ENCODE results near the gene ASCC2.

Gene ASCC2

DNA sequence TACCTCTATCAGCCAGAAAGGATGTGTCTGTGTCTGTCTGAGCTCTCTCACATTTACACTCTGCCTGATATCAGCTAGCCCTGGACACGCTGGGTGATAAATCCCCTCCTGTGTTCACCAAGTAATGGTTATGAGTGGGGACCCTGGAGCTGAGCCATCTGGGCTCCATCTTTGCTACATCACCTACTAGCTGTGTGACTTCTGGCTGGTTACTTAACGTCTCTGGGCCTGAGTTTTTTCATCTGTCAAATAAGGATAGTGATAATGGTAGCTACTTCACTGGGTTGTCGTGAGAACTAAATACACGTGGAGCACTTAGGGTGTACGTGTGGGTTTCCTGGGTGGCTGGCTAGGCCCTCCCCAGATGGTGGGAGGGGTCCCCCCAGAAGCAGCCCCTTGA is 48.0 kb downstream of the ASCC2 start:
- Histone ChIP-seq H3K4me1 (ENCODE audit: control insufficient read depth, insufficient read depth, low read length, poor library complexity, severe bottlenecking) (no peaks in the 10 kb centered on the region), H3K36me3 (ENCODE audit: control insufficient read depth, insufficient read depth, low read length) (peaks cover 69% of the 10 kb centered on the region), H3K27ac (ENCODE audit: low read depth, low read length, severe bottlenecking) (no peak overlapping the region), H3K9me3 (ENCODE audit: control insufficient read depth, low read length) (no peaks in the 10 kb centered on the region), H3K4me3 (ENCODE audit: extremely low read depth, insufficient read depth, low read length, poor library complexity, severe bottlenecking) (no peak overlapping the region)
- WGBS, 2 experiments (ENCODE audit: insufficient coverage in 2 of 2), result 89 to 91% methylated on average over 3 to 4 of the region's 5 CpGs

DNA sequence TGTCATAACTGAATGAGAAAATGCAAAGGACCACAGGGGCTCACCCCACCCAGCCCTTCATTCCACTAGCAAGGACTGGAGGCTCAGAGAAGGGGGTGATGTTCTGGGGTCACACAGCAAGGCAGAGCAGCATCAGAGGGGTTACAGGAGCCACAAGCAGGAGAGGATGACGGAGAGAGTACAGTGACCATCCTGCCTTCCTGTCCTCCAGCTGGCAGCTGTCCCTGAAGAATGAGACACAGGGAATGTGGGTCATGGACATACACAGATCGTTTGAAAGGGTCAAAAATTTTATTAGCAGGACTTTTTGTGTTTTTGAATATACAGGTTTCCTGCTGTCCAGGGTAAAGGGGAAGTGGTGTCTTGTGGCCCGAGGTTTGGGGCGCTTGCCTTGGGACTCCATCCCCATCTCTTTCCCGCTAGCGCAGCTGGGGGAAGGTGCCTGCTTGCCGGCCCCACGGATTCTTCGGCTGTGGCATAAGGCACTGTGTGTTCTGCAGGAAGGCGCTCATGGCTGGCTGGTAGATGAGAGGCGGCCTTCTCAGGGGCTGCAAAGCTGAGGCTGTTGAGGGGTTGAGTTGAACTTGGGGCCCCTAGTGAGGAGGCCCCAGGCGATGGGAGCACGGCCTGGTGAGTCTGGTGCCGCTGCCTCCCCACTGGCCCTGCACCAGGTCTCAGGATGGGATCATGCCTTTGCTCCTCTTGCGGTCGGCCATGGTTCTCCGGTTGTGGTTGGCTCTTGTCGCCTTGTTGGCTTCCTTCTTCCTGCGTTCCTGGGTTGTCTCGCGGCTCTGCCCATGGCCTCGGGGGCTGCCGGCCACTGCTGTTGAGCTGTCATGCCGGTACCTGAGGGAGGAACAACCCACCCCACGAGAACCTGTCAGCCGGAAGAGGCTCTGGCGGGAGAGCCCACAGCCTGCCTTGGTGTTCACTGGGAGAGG is 49.5 kb downstream of the ASCC2 start:
- Histone ChIP-seq H3K4me1 (ENCODE audit: control insufficient read depth, insufficient read depth, low read length, poor library complexity, severe bottlenecking) (no peaks in the 10 kb centered on the region), H3K36me3 (ENCODE audit: control insufficient read depth, insufficient read depth, low read length) (peaks cover 64% of the 10 kb centered on the region), H3K27ac (ENCODE audit: low read depth, low read length, severe bottlenecking) (no peak overlapping the region), H3K4me3 (ENCODE audit: extremely low read depth, insufficient read depth, low read length, poor library complexity, severe bottlenecking) (no peak overlapping the region), H3K9me3 (ENCODE audit: control insufficient read depth, low read length) (no peaks in the 10 kb centered on the region)
- 91 to 95% methylated on average over 21 to 22 of the region's 27 CpGs for WGBS, 2 experiments (ENCODE audit: insufficient coverage in 2 of 2)

DNA sequence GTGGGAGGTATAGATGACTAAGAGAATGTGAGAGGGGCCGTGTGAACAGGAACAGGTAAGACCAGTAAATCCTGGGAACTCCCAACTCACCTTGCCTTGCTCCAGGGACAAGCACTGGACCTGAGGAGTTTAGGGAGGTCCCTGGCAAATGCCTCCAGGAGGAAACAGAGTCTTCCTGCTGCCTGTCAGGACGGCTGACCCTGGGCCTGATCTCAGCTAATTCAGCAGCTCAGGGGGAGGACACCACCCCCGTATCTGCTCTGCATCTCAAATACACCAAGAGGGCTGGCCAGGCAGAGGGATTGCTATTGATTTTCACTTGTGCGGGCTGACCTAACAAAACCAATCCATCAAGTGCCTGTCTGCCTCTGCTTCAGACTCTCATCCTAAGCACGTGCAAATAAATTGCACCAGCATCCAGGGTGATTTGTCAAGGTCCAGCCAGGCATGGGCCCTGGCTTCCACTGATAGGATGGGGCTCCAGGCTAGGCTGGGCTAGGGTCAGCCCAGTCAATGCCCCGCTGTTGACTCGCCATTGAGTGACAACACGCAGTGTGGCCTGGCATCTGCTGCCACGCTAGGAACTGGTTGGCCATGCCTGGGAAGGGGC is 50.6 kb downstream of the ASCC2 start:
- H3K4me3 ChIP-seq (ENCODE audit: extremely low read depth, insufficient read depth, low read length, poor library complexity, severe bottlenecking), result no peak overlapping the region
- 85 to 86% methylated on average over 8 to 9 of the region's 9 CpGs for WGBS, 2 experiments (ENCODE audit: insufficient coverage in 2 of 2)
- H3K27ac ChIP-seq (ENCODE audit: low read depth, low read length, severe bottlenecking), result no peak overlapping the region
- H3K4me1 ChIP-seq (ENCODE audit: control insufficient read depth, insufficient read depth, low read length, poor library complexity, severe bottlenecking), result no peaks in the 10 kb centered on the region
- peaks cover 53% of the 10 kb centered on the region for H3K36me3 ChIP-seq (ENCODE audit: control insufficient read depth, insufficient read depth, low read length)
- H3K9me3 ChIP-seq (ENCODE audit: control insufficient read depth, low read length), result no peaks in the 10 kb centered on the region

DNA sequence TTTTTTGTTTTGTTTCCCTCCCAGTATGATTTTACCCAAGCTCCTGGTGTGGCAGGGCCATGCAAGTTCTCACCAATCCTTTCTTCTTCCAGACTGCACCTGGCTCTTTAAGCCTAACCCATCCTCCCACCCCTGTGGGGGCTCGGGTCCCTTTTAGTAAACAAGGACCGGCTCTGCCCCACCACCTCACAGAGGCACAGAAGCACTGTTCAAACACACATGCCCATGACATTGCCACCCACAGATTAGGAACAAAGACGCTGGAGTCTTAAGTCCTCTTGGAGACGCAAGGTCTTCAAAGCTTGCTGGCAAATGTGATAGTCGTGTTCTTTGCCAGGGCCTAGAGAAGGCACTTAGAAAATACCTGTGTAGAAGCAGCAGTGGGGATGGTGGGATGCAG is 52.0 kb downstream of the ASCC2 start:
- Histone ChIP-seq H3K4me1 (ENCODE audit: control insufficient read depth, insufficient read depth, low read length, poor library complexity, severe bottlenecking) (peaks cover 12% of the 10 kb centered on the region), H3K4me3 (ENCODE audit: extremely low read depth, insufficient read depth, low read length, poor library complexity, severe bottlenecking) (no peak overlapping the region), H3K9me3 (ENCODE audit: control insufficient read depth, low read length) (no peaks in the 10 kb centered on the region), H3K36me3 (ENCODE audit: control insufficient read depth, insufficient read depth, low read length) (peaks cover 42% of the 10 kb centered on the region), H3K27ac (ENCODE audit: low read depth, low read length, severe bottlenecking) (no peak overlapping the region)
- WGBS, 2 experiments (ENCODE audit: insufficient coverage in 2 of 2), result 65 to 67% methylated on average over 5 of the region's 5 CpGs

DNA sequence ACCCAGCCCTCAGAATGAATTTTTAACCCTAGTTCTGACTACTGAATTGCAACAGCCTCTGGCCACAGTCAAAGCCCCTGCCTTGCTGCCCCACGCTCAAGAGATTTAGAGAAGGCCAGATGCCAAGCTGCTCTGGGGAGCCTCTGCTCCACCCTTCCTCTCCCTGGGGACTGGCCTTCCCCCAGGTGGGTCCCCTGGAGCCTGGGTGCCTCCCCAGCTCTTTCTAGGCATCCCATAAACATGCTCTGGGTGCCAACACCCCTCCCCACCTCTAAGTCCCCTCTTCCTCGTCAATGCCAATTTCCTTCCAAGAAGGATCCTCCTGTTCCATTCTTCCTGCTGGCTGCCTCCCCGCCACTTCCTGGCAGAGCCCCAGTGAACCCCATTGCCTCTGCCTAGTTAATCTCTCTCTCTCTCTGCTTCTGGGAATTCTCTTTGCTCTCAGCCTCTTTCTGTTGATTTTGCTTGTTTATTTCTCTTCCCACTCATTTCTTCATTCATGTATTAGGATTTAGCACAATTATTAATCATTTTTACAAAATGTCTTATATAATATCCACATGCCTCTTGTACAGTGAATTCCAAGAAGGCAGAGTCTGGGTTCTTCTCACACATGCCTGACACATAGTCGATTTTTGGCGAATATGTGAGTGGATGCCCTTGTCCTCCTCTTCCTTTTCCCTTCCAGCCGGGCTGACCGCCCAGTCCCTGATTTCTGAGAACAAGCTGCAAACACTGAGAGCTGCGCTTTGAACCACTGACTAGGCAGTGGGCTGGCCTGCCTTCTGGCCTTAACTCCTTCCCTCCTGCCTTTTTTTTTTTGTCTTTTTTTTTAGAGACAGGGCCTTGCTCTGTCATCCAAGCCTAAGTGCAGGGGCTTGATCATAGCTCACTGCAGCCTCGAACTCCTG is 53.4 kb downstream of the ASCC2 start:
- Histone ChIP-seq H3K36me3 (ENCODE audit: control insufficient read depth, insufficient read depth, low read length) (peaks cover 29% of the 10 kb centered on the region), H3K27ac (ENCODE audit: low read depth, low read length, severe bottlenecking) (no peak overlapping the region), H3K4me3 (ENCODE audit: extremely low read depth, insufficient read depth, low read length, poor library complexity, severe bottlenecking) (no peak overlapping the region), H3K9me3 (ENCODE audit: control insufficient read depth, low read length) (no peaks in the 10 kb centered on the region), H3K4me1 (ENCODE audit: control insufficient read depth, insufficient read depth, low read length, poor library complexity, severe bottlenecking) (peaks cover 21% of the 10 kb centered on the region)
- 85 to 92% methylated on average over 7 to 9 of the region's 9 CpGs for WGBS, 2 experiments (ENCODE audit: insufficient coverage in 2 of 2)

DNA sequence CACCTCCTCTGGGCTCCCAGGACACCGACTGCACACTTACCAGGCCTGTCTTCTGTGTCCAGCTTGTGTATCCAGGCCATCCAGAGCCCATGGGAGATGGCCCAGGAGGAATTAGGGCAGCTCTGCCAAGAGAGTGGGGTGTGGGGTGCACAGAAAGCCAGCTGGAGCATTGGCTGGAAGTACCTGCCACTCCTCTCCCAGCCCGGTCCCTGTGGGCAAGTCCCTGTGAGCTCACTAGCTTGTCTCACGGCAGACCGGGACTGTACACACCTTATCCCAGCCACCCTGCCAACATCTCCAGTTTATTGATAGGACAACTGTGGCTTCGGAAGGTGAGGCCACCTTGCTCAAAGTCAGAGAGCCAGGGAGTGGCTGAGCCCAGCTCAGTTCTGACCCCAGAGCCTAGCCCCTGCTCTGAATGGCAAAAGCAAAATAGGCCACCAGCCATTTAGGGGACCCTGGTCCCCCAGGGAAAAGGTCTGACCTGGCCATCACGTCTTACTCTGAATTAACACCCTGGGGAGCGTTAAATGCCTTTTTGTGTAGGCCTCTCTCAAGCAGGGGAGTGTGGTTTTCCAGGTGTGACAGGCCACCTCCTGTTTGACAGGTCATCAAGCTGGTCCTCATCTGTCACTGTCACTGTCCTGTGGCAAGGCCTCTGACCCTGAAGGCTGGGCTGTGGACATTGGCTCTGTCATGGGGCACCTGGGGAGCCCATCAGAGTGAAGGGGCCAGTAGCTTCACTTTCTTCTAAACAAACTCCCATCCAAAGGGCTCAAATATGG is 55.8 kb downstream of the ASCC2 start:
- Histone ChIP-seq H3K9me3 (ENCODE audit: control insufficient read depth, low read length) (no peaks in the 10 kb centered on the region), H3K27ac (ENCODE audit: low read depth, low read length, severe bottlenecking) (no peak overlapping the region), H3K4me1 (ENCODE audit: control insufficient read depth, insufficient read depth, low read length, poor library complexity, severe bottlenecking) (peaks cover 36% of the 10 kb centered on the region), H3K4me3 (ENCODE audit: extremely low read depth, insufficient read depth, low read length, poor library complexity, severe bottlenecking) (no peak overlapping the region), H3K36me3 (ENCODE audit: control insufficient read depth, insufficient read depth, low read length) (peaks cover 6% of the 10 kb centered on the region)
- WGBS, 2 experiments (ENCODE audit: insufficient coverage in 2 of 2), result 85 to 96% methylated on average over 6 to 7 of the region's 7 CpGs

DNA sequence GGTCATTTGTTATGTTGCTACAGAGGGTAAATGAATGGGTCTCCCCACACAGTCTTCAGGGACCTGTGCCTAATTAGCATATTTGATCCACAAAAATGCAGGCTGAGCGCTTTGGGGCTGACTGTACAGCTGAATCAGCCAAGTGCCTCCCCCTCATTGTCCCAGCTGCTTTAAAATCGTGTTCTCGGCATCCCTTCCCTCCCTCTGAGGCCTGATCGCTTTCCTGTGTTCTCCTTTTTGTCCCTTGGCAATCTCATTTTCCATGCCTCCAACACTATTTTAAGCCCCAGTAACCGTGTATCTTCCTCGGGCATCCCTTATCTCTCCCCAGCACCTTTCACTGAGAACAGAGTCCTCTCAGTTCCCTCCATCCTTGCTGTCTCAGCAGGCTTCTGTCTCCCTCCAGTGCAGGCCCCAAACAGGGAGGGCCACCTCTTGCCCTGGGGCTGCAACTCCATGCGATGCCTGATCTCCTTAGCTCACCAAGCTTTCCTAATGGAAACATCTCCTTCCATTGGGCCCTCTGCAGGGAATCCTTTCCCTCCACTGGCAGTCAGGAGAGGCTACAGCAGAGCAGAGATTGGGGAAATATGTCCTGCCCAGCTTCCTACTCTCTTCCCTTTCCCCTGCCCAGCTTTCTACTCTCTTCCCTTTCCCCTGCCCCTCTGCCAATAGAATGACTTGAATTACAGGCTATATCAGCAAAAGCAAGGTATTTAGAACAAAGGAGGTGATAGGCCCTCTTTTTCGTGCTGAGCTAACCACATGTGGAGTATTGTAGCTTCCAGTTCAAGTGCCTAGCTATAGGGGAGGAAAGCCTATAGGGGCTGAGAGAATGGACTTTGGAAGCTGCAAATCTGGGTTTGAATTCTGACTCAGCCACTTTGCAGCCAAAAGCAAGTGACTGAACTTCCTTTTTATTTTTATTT is 57.1 kb downstream of the ASCC2 start:
- Histone ChIP-seq H3K4me1 (ENCODE audit: control insufficient read depth, insufficient read depth, low read length, poor library complexity, severe bottlenecking) (peaks cover 36% of the 10 kb centered on the region), H3K36me3 (ENCODE audit: control insufficient read depth, insufficient read depth, low read length) (no peaks in the 10 kb centered on the region), H3K9me3 (ENCODE audit: control insufficient read depth, low read length) (no peaks in the 10 kb centered on the region), H3K4me3 (ENCODE audit: extremely low read depth, insufficient read depth, low read length, poor library complexity, severe bottlenecking) (no peak overlapping the region), H3K27ac (ENCODE audit: low read depth, low read length, severe bottlenecking) (peak overlapping the region; percentile 85)
- WGBS, 2 experiments (ENCODE audit: insufficient coverage in 2 of 2), result 63 to 66% methylated on average over 8 of the region's 8 CpGs

DNA sequence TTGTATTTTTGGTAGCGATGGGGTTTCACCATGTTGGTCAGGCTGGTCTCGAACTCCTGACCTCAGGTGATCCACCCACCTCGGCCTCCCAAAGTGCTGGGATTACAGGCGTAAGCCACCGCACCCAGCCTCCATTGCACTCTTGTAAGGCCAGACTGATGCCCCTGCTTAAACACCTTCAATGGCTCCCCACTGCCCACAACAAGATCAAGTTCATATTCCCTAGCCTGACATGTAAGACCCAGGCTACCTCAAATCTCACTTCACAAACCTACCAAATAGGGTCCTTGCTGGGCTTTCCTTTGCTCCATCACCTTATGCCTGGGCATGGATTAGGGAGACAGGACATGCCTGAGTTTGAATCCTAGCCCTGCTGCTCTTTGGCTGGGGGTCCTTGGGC is 57.9 kb downstream of the ASCC2 start:
- WGBS, 2 experiments (ENCODE audit: insufficient coverage in 2 of 2), result 90 to 94% methylated on average over 2 to 3 of the region's 5 CpGs
- no peaks in the 10 kb centered on the region for H3K9me3 ChIP-seq (ENCODE audit: control insufficient read depth, low read length)
- peaks cover 36% of the 10 kb centered on the region for H3K4me1 ChIP-seq (ENCODE audit: control insufficient read depth, insufficient read depth, low read length, poor library complexity, severe bottlenecking)
- peak overlapping the region; percentile 85 for H3K27ac ChIP-seq (ENCODE audit: low read depth, low read length, severe bottlenecking)
- no peak overlapping the region for H3K4me3 ChIP-seq (ENCODE audit: extremely low read depth, insufficient read depth, low read length, poor library complexity, severe bottlenecking)
- H3K36me3 ChIP-seq (ENCODE audit: control insufficient read depth, insufficient read depth, low read length), result no peaks in the 10 kb centered on the region

DNA sequence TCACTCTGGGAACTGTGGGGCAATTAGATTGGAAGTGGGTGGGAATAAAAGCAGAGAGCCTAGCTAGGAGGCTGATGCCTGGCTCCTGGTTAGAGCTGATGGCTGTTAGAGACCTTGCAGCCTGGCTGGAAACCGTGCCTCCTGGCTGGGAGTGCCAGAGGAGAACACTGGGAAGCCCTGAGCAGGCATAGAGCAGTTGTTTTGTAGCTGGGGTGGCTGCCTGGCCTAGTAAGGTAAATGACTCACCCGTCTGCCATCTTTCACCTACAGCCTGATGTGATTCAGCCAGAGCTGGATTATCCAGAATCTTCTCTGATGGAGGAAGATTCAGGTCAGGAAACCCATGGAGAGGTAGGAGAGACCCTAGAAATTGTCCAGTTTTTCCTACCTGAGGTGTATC is 64.8 kb downstream of the ASCC2 start:
- Histone ChIP-seq H3K9me3 (ENCODE audit: control insufficient read depth, low read length) (no peaks in the 10 kb centered on the region), H3K4me1 (ENCODE audit: control insufficient read depth, insufficient read depth, low read length, poor library complexity, severe bottlenecking) (peaks cover 8% of the 10 kb centered on the region), H3K4me3 (ENCODE audit: extremely low read depth, insufficient read depth, low read length, poor library complexity, severe bottlenecking) (no peak overlapping the region), H3K36me3 (ENCODE audit: control insufficient read depth, insufficient read depth, low read length) (peaks cover 25% of the 10 kb centered on the region), H3K27ac (ENCODE audit: low read depth, low read length, severe bottlenecking) (peak overlapping the region; percentile 49)
- WGBS, 2 experiments (ENCODE audit: insufficient coverage in 2 of 2), result 63% methylated on average over 1 to 2 of the region's 2 CpGs

Data from mesodermal cell (in vitro differentiated cells).